Esophagus squamous epithelium (tissue), 5 donors: ENCODE data around the gene DGAT2L6. TPM values are rescaled to one million over a fixed set of nuclear protein-coding genes. Genes with fewer than 3 reads are reported as not detected.

Source experiments
- DNase-seq: peaks from one replicate; lab custom pipeline; 2025; lab: John Stamatoyannopoulos, UW
- H3K27ac ChIP-seq, 4 donors: fragments of 200-600 bp; sonication (generic); one replicate each; pipeline ENCODE4 v1.5.1; 2016 to 2019; ENCODE audit warnings: mild to moderate bottlenecking in 1 of 4
- H3K27me3 ChIP-seq, 4 donors: fragments of 200-600 bp; sonication (generic); 1 replicate in 3 of 4; 2 replicates in 1 of 4; pipeline versions ENCODE4 v1.5.1 to v1.6.0; 2017 to 2021; ENCODE audit warnings: antibody characterized with exemption in 1 of 4
- H3K36me3 ChIP-seq, 3 donors: fragments of 200-600 bp; sonication (generic); one replicate each; pipeline ENCODE4 v1.5.1; 2016 to 2019
- H3K4me1 ChIP-seq, 3 donors: fragments of 200-600 bp; sonication (generic); one replicate each; pipeline ENCODE4 v1.5.1; 2017 to 2019
- H3K4me3 ChIP-seq, 4 donors: fragments of 200-600 bp; sonication (generic); 1 replicate in 3 of 4; 2 replicates in 1 of 4; pipeline ENCODE4 v1.5.1; 2016 to 2019; ENCODE audit warnings: mild to moderate bottlenecking in 2 of 4, moderate library complexity in 1 of 4
- H3K9me3 ChIP-seq, 3 donors: fragments of 200-600 bp; sonication (generic); one replicate each; pipeline ENCODE4 v1.5.1; 2016 to 2019
- CTCF ChIP-seq, 6 experiments: fragments of 450-650 bp in 4 of 6; fragments of 200-600 bp in 2 of 6; sonication (generic) in 2 of 6; IDR thresholded peaks; one replicate each; pipeline ENCODE4 v1.5.1; 2016 to 2019; ENCODE audit warnings: antibody characterized with exemption in 6 of 6, mild to moderate bottlenecking in 4 of 6, moderate library complexity in 4 of 6
- POLR2A ChIP-seq, 4 donors: fragments of 450-650 bp; IDR thresholded peaks; one replicate each; pipeline ENCODE4 v1.6.1; 2017; ENCODE audit warnings: antibody characterized with exemption in 4 of 4, mild to moderate bottlenecking in 4 of 4, moderate library complexity in 3 of 4
- WGBS, 2 donors: methylation state at CpG; one replicate each; pipeline ENCODE4 v1.1.5; 2018; 5-methylcytosine and 5-hydroxymethylcytosine counted together
- intact Hi-C: fragments of 100-400 bp; cut with DNase I; formaldehyde crosslinking; loops from one replicate; pipeline ENCODE4 v1.15.0; 2022
- total RNA-seq, 4 donors: library from RNA; depleted of rRNA; stranded (reverse); fragments of >200 nt; gene quantifications; one replicate each; pipeline ENCODE4 v1.1.0, GENCODE V29; 2016
- donor health status: DM: yes; HTN: yes; CAD: no.

The DGAT2L6 gene
- total RNA-seq, 4 donors from 2014 or later: not detected

- WGBS, 2 donors: 64 to 68% methylated on average over 5 to 17 of the region's 19 CpGs
- DNase-seq: no peak
- H3K9me3 ChIP-seq: no peaks in the 10 kb centered on the region
These were observed 10.4 kb upstream of the DGAT2L6 start for GRCh38 chrX:70166601-70167590.

DNA sequence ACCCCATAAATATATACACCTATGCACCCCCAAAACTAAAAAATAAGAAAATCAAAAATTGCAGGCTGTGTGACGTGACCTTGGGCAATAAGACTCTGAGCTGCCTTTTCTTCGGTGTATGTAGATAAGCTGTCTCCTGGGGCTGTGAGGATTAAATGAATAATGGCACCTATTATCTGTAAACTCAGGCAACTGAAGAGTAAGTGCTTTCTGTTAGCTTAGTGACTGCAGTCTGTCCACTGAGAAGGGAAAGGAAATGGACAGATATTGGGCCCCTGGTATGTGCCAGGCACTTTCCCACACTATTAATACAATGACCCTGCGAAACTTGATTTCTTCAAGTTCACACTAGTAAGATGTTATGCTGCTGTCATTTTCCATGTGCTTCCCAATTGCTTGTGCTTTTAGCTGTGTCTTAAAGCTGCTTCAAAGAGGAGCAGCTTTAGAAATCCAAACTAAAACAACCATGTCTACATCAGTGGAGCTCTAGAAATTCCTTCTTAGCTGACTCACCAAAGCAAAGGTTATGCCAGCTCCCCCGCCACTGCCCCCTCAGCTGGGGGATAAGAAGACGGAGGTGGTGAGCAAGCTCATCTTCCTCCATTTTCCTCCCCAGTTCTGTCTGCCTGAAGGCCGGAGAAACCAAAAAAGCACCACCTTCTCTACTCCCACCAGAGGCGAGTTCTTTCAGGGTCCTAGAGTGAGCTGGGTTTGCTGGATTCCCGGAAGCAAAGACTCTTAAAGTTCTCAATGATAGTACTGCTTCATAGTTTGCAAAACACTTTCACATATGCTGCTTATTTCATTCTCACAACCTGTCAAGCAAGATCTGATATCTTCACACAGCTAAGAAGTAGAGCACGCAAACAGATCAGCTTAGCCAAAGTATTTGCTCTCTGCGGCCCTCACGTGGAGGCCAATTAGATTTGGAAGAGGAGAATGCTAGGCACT, 8.8 kb upstream of the DGAT2L6 start:
- no peak for DNase-seq
- TF ChIP-seq POLR2A (IDR thresholded peaks at IDR 0.05) (no peak), CTCF (IDR thresholded peaks at IDR 0.05) (no peak)
- peak overlapping the region in 2 of 4 donors; percentile 33 to 34 for H3K27ac ChIP-seq
- peak overlapping the region in 1 of 4 donors; percentile 9 for H3K4me3 ChIP-seq
- 51 to 55% methylated on average over 5 to 11 of the region's 11 CpGs for WGBS, 2 donors
- peaks cover 0 to 16% (median 0%) of the 10 kb centered on the region in 3 donors for H3K4me1 ChIP-seq
- intact Hi-C loops: no loop called here
- peaks cover 0 to 30% (median 0%) of the 10 kb centered on the region in 3 donors for H3K36me3 ChIP-seq
- H3K9me3 ChIP-seq: no peaks in the 10 kb centered on the region
- no peaks in the 10 kb centered on the region for H3K27me3 ChIP-seq

More at GRCh38 chrX:70166601-70167590, 10.4 kb upstream of the DGAT2L6 start:
- intact Hi-C loops: no loop called here
- Histone ChIP-seq H3K27ac (no peak overlapping the region), H3K4me1 (peaks cover 0 to 16% (median 0%) of the 10 kb centered on the region in 3 donors), H3K36me3 (peaks cover 0 to 46% (median 0%) of the 10 kb centered on the region in 3 donors), H3K27me3 (no peaks in the 10 kb centered on the region), H3K4me3 (no peak overlapping the region)
- TF ChIP-seq POLR2A (IDR thresholded peaks at IDR 0.05): no peak
- no peak for TF ChIP-seq CTCF (IDR thresholded peaks at IDR 0.05)

- H3K27me3 ChIP-seq: no peaks in the 10 kb centered on the region
- 62 to 85% methylated on average over 4 to 7 of the region's 7 CpGs for WGBS, 2 donors
These were observed 8.0 kb upstream of the DGAT2L6 start for GRCh38 chrX:70169281-70169680.

GRCh38 chrX:70171624-70172023, 5.7 kb upstream of the DGAT2L6 start:
- Histone ChIP-seq H3K9me3 (no peaks in the 10 kb centered on the region), H3K4me1 (peaks cover 0 to 16% (median 0%) of the 10 kb centered on the region in 3 donors), H3K36me3 (no peaks in the 10 kb centered on the region), H3K4me3 (no peak overlapping the region), H3K27me3 (no peaks in the 10 kb centered on the region), H3K27ac (no peak overlapping the region)
- WGBS, 2 donors: 67 to 69% methylated on average over 2 of the region's 2 CpGs
- intact Hi-C loops: no loop called here
- no peak for DNase-seq
- no peak for TF ChIP-seq POLR2A (IDR thresholded peaks at IDR 0.05)
- TF ChIP-seq CTCF (IDR thresholded peaks at IDR 0.05): no peak

More at GRCh38 chrX:70169281-70169680, 8.0 kb upstream of the DGAT2L6 start:
- no peak for TF ChIP-seq CTCF (IDR thresholded peaks at IDR 0.05)
- TF ChIP-seq POLR2A (IDR thresholded peaks at IDR 0.05): no peak
- Histone ChIP-seq H3K27ac (peak overlapping the region in 2 of 4 donors; percentile 33 to 34), H3K4me1 (peaks cover 0 to 16% (median 0%) of the 10 kb centered on the region in 3 donors), H3K36me3 (peaks cover 0 to 22% (median 0%) of the 10 kb centered on the region in 3 donors), H3K4me3 (no peak overlapping the region), H3K9me3 (no peaks in the 10 kb centered on the region)
- intact Hi-C loops: no loop called here
- DNase-seq: no peak
